Measurements from ENCODE around the gene LINC00237.

- TF ChIP-seq CTCF (IDR thresholded peaks at IDR 0.05) = no peak
- TF ChIP-seq POLR2A (IDR thresholded peaks at IDR 0.05) = no peak
- no peak for TF ChIP-seq POLR2AphosphoS5 (IDR thresholded peaks at IDR 0.05)
Observed at GRCh38 chr20:21109144-21109543, 3.0 kb upstream of the LINC00237 start.
